Embryonic facial prominence (tissue), 1 donor: ENCODE measurements around the gene UNC93A.
"Not testable (repeated sequence)": the region's sequence is repeated elsewhere in the genome, so short reads cannot be mapped to it uniquely, and the experiment has no call there.

Experiments
- DNase-seq: peaks from one replicate; pipeline ENCODE4 v3.0.0-alpha.2; 2016; ENCODE audit errors: extremely low spot score

UNC93A gene

GRCh38 chr6:167270499-167271311 lies 20.4 kb upstream of the UNC93A start:
- DNase-seq, result no peak

GRCh38 chr6:167272151-167272550 lies 19.0 kb upstream of the UNC93A start:
- no peak for DNase-seq

GRCh38 chr6:167272696-167273379 lies 18.3 kb upstream of the UNC93A start:
- DNase-seq, result no peak

- no peak for DNase-seq
Measured at GRCh38 chr6:167274270-167274669, 16.8 kb upstream of the UNC93A start.

GRCh38 chr6:167275001-167275400 lies 16.1 kb upstream of the UNC93A start:
- no peak for DNase-seq

- no peak for DNase-seq
Measured at GRCh38 chr6:167275436-167275835, 15.7 kb upstream of the UNC93A start.

GRCh38 chr6:167276772-167277533 lies 14.2 kb upstream of the UNC93A start:
- no peak for DNase-seq

GRCh38 chr6:167278173-167278940 lies 12.8 kb upstream of the UNC93A start:
- not testable (repeated sequence) for DNase-seq

- DNase-seq, result no peak
Measured at GRCh38 chr6:167279766-167280446, 11.2 kb upstream of the UNC93A start.

GRCh38 chr6:167280466-167280865 lies 10.6 kb upstream of the UNC93A start:
- not testable (repeated sequence) for DNase-seq

- DNase-seq, result no peak
Measured at GRCh38 chr6:167282165-167282564, 8.9 kb upstream of the UNC93A start.

GRCh38 chr6:167284565-167284964 lies 6.5 kb upstream of the UNC93A start:
- DNase-seq, result not testable (repeated sequence)

GRCh38 chr6:167285077-167285770 lies 5.9 kb upstream of the UNC93A start:
- DNase-seq, result no peak

- DNase-seq, result no peak
Measured at GRCh38 chr6:167287513-167288048, 3.5 kb upstream of the UNC93A start.

GRCh38 chr6:167288591-167289225 lies 2.4 kb upstream of the UNC93A start:
- not testable (repeated sequence) for DNase-seq

- not testable (repeated sequence) for DNase-seq
Measured at GRCh38 chr6:167289291-167289690, 1.8 kb upstream of the UNC93A start.

- DNase-seq, result no peak
Measured at GRCh38 chr6:167291623-167292300, 647 bp downstream of the UNC93A start.

GRCh38 chr6:167292301-167293087 lies 1.4 kb downstream of the UNC93A start:
- DNase-seq, result no peak
